Keratinocyte (primary cell): ENCODE results near the gene KCTD1.

Experiments
- CTCF ChIP-seq, 3 experiments: IDR thresholded peaks in 1 of 3; conservative IDR thresholded peaks in 1 of 3; optimal IDR thresholded peaks in 1 of 3; 2 replicates in 2 of 3; 3 replicates in 1 of 3; pipeline versions ENCODE3 to v1.5.1; 2011; ENCODE audit warnings: low read length in 3 of 3, mild to moderate bottlenecking in 3 of 3, moderate library complexity in 2 of 3, control low read depth in 1 of 3, inconsistent platforms in 1 of 3; ENCODE audit not compliant: insufficient read depth in 2 of 3; ENCODE audit errors: extremely low read depth in 1 of 3
- EZH2 ChIP-seq: IDR thresholded peaks from one replicate; pipeline ENCODE4 v1.6.1; 2012; ENCODE audit warnings: inconsistent platforms, mild to moderate bottlenecking, low read length, moderate library complexity

- no peak for TF ChIP-seq CTCF (optimal IDR thresholded peaks at IDR 0.05 in 1 of 3, IDR thresholded peaks at IDR 0.05 in 1 of 3, conservative IDR thresholded peaks at IDR 0.05 in 1 of 3; ENCODE audit: extremely low read depth in 1 of 3, insufficient read depth in 2 of 3, low read length in 3 of 3)
- TF ChIP-seq EZH2: no peak
Observed at GRCh38 chr18:26584745-26585144, 36.4 kb upstream of the KCTD1 start.
